LNCaP clone FGC (cell line): ENCODE data around the gene TMEM205.
"Not testable (repeated sequence)": the region's sequence is repeated elsewhere in the genome, so short reads cannot be mapped to it uniquely, and the experiment has no call there.

Source experiments
- DNase-seq: peaks from one replicate; pipeline ENCODE4 v3.0.0-alpha.2; 2011; ENCODE audit warnings: low read depth
- H3K4me3 ChIP-seq: 2 replicates; pipeline ENCODE4 v1.5.1; 2011; ENCODE audit warnings: mild to moderate bottlenecking, low read depth, low read length, control low read depth
- CTCF ChIP-seq: IDR thresholded peaks from 2 replicates; pipeline ENCODE4 v1.5.1; 2012; ENCODE audit warnings: mild to moderate bottlenecking; ENCODE audit not compliant: control insufficient read depth, insufficient read depth; ENCODE audit errors: extremely low read depth

TMEM205 gene

GRCh38 chr19:11347546-11348039, 1.5 kb upstream of the TMEM205 start:
- DNase-seq, result no peak
- no peak overlapping the region for H3K4me3 ChIP-seq
- TF ChIP-seq CTCF, result no peak

GRCh38 chr19:11345122-11345803, 805 bp downstream of the TMEM205 start:
- no peak for DNase-seq
- no peak for TF ChIP-seq CTCF
- H3K4me3 ChIP-seq, result peak overlapping the region; percentile 89

GRCh38 chr19:11342429-11342828, 3.6 kb downstream of the TMEM205 start:
- no peak overlapping the region for H3K4me3 ChIP-seq
- no peak for DNase-seq
- no peak for TF ChIP-seq CTCF

GRCh38 chr19:11340099-11340467, 6.0 kb downstream of the TMEM205 start:
- peak overlapping the region; percentile 79; the same call in 1 of the 2 replicates for H3K4me3 ChIP-seq
- DNase-seq, result not testable (repeated sequence)

GRCh38 chr19:11339254-11340098, 6.6 kb downstream of the TMEM205 start, which contains the start of gene RAB3D:
Gene RAB3D (minus strand): TSS chr19:11339657. CDS start chr19:11337399, 2,258 bp downstream.
- peak within 1 kb of the TSS; percentile 79 for H3K4me3 ChIP-seq
- peak; percentile 87 for DNase-seq
- no peak for TF ChIP-seq CTCF

GRCh38 chr19:11338569-11339253, 7.4 kb downstream of the TMEM205 start:
- TF ChIP-seq CTCF, result no peak
- DNase-seq, result no peak
- peak overlapping the region; percentile 79 for H3K4me3 ChIP-seq

- TF ChIP-seq CTCF, result no peak
- no peak for DNase-seq
- H3K4me3 ChIP-seq, result peak overlapping the region; percentile 79
These were observed 7.9 kb downstream of the TMEM205 start for GRCh38 chr19:11338121-11338520.
